Right forelimb (tissue), 1 donor: ENCODE measurements around the gene FOXJ1.

Experiments used
- DNase-seq: peaks from one replicate; pipeline ENCODE4 v3.0.0-alpha.2; 2018

Gene FOXJ1

GRCh38 chr17:76159157-76159556, 18.1 kb upstream of the FOXJ1 start:
- no peak for DNase-seq

- no peak for DNase-seq
Measured at GRCh38 chr17:76157759-76158158, 16.7 kb upstream of the FOXJ1 start.

DNA sequence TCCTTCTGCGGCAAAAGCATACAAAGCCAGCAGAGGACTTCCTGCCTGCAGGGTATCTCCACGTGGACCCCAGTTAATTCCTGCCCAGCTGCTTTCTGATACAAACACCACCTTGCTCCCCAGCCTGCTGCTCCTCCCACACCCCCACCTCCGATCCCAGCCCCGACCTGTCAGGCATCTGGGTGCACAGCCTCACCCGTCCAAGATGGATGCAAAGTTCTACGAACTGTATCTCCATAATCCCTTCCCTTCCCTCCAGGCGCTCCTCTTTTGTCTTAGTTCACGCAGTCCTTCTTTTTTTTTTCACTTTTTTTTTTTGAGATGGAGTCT, 15.6 kb upstream of the FOXJ1 start:
- DNase-seq: no peak

DNA sequence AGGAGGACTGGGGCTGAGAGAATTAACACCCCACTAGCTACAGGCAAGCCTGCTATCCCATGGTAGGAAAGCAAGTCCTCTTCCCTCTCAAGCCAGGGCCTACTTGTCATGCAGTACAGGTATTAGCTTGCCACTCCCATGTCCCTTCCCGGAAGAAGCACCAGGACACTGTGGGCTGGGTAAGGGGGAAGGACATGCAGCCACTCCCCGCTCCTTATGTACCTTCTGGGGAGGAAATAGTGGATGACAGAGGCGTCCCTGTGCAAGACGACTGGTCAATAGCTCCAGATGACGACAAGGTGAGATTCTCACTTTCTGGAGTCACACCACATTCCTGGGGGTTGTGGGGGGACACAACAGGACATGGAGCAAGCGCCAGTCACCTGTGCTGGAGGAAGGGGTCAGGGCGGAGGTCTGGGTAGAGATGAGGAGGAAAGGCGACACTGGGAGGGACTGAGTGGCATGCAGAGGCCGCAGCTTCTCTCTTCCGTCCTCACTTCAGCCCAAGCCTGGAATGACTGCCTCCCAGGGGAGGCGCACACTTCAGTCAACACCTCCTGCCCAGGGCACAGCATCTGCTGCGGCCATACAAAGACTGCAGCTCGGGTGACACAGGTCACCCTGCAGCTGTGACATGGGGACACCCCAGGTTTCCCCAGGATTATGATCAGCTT, 15.1 kb upstream of the FOXJ1 start:
- DNase-seq: no peak

- no peak for DNase-seq
Measured at GRCh38 chr17:76154936-76155845, 14.1 kb upstream of the FOXJ1 start.

DNA sequence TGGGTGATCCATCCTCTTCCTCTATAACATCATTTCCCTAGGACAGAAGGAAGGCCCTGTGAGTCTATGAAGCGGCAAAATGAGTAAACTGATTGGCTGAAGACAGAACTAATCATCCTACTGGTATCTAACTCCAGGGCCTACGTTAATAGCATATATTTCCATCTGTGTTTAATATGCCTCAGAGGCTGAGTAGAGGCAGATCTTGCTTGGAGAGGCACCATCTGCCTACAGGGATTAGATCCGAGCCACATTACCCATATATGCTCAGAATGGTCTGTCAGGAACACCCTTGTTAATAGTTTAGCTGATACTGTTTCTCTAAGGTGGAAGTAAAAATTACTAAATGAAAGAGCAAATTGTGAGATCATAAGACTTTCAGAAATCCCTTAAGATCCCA, 13.2 kb upstream of the FOXJ1 start:
- no peak for DNase-seq

DNA sequence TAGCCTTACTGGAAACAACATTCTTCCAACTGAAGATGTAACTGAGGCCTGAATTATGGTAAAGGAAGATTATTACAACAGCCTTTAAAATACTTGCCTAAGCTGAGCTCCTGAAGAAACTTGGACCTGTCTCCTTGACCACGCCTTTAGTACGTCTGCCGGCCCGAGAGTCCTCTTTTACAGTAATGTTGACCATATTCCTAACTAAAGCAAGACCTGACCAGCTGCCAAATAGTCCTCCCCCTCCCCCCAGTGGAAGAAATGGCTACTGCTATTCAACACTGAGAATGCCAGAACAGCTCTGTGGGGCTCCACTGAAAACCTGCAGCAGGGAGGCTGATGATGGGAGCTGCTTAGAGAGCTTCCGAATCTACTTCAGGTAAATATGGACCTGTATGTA, 12.6 kb upstream of the FOXJ1 start:
- no peak for DNase-seq

- no peak for DNase-seq
Measured at GRCh38 chr17:76153202-76153601, 12.2 kb upstream of the FOXJ1 start.

- DNase-seq: no peak
Measured at GRCh38 chr17:76152591-76152990, 11.5 kb upstream of the FOXJ1 start.

- DNase-seq: no peak
Measured at GRCh38 chr17:76151896-76152454, 10.9 kb upstream of the FOXJ1 start.

DNA sequence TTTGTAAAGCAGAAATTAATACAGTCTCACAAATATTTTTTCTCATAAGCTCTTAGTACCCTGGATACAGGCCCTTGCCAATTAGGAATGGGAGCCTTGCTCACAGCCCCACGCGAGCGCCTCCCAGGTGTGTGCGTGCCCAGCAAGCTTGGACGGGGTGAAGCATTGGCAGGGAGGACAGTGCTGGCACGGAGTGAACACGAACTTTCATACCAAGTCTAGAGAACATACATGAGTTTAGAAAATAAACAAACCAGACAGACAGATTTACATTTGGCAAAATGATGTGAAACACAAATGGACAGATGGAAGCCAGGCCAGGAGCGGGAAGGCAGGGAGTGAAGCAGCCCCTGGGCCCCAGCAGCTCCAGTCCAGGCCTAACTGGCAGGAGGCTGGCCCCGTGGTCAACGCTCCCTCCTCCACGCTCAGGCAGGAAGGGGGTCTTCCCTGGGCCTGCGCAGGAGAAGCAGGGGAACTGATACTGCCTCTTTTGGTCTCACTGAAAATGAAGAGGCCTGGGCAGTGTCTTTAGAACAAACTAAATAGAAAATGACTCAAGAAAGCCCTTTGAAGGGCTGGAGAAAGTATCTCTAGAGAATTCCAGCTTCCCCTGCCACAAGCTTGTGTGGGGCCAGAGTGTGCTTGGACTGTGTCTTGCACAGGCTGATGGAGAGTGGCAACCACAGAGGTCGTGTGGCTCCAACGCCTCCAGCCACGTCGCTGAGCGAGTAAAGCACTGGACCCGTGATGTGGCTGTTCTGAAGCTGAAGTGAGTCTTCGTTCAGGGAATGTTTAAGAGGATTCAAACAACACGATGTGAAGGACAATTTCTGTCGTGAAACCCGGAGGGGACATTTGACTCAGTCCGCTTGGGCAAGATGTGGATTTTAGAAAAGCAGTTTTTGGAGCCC, 9.9 kb upstream of the FOXJ1 start:
- DNase-seq: no peak

- no peak for DNase-seq
Measured at GRCh38 chr17:76149214-76149613, 8.2 kb upstream of the FOXJ1 start.

- DNase-seq: no peak
Measured at GRCh38 chr17:76148015-76148326, 6.9 kb upstream of the FOXJ1 start.

DNA sequence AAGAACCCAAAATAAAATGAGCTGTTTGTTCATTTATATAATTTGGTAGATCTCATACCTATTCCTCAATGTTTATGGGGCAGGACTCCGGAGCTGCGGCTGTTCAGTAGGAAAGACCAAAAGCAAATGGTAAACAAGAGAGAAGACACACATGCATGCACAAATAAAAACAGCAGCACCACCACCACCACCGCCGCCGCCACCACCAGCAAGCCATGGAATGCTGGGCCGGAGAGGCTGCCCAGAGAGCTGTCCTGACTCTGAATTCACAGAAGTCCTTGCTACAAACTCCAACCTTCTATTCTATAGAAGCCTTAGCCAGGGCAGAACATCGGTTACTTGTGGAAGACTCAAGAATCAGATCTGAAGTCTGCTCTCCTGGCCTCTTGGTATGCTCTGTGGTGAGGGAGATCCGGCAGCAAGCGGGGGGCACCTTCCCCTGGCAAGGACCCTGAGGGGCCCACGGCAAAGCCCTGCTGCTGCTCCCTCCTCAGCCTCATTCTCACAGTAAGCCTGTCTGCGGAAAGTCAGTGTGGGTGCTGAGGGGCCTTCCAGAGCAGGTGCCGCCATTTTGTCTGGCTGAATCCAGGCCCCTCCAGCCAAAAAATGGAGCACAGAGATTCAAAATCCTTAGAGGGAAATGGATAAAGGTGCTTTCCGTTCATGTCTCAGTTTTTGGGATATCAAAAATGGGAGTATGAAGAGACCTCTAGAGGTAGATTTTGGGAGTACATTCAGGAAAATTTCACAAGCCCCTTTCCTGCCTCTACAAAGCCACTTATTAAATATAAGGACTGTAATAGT, 6.4 kb upstream of the FOXJ1 start:
- no peak for DNase-seq

- no peak for DNase-seq
Measured at GRCh38 chr17:76146053-76146851, 5.2 kb upstream of the FOXJ1 start.

DNA sequence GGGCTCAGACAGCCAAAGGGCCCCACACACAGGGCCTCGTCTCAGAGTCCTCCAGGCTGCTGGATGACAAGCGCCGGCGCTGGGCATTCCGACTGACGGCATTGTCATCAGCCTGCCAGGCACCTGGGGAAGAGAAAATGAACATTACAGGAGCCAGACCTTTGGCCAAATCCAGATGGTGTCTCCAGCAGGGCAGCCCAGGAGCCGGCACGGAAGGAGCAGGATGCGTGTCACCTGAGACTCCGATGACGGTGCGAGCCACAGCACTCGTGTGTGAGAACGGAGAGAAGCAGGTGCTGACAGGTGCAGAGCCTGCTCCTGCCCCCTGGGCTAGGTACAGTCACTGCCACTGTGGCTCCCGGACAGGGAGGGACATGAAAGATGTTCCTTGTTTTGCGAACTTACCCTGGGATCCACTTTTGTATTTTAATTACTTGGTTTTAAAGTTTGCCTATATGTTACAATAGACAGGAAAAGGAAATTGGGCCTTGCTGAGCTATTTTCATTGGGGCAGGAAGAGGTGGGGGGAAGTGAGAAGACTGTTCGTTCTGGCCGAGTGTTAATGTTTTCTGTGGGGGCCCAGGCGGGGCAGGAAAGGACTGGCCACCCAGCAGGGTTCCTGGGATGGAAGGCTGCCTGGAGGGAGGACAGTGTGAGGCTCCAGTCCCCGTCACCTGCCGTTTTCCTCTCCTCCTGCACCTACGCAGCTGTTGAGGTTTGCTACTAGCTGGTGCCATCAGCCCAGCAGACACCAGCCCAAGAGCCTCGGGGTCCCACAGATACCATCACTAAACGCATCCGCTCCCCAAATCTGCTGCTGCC, 4.4 kb upstream of the FOXJ1 start:
- DNase-seq: peak; percentile 40

GRCh38 chr17:76142585-76143041, 1.6 kb upstream of the FOXJ1 start:
- peak; percentile 19 for DNase-seq

DNA sequence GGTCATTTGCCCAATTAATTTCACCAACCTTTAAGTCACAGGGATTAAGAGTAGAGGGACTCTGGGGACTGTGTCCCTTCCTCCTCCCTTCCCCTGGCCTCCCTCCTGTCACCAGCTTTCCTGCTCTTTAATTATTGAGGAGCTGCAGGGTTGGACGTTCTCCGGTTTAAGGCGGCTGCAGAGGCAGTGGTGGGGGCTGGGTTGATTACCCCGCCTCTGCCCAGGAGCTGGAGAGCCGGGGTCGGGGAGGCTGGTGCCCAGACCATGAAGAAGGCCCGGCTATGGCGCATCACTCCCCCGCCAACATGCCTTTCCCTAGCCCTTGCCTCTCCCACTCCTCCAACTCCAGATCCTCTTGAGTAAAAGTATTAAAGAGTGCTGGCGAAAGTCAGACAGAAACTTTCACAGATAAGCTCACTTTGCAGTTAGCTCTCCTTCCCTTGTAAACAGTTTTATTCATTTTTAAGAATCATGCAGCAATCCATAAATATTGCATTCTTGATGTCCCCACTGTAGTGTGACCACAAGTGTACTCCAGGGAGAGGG, 1.1 kb upstream of the FOXJ1 start:
- no peak for DNase-seq

DNA sequence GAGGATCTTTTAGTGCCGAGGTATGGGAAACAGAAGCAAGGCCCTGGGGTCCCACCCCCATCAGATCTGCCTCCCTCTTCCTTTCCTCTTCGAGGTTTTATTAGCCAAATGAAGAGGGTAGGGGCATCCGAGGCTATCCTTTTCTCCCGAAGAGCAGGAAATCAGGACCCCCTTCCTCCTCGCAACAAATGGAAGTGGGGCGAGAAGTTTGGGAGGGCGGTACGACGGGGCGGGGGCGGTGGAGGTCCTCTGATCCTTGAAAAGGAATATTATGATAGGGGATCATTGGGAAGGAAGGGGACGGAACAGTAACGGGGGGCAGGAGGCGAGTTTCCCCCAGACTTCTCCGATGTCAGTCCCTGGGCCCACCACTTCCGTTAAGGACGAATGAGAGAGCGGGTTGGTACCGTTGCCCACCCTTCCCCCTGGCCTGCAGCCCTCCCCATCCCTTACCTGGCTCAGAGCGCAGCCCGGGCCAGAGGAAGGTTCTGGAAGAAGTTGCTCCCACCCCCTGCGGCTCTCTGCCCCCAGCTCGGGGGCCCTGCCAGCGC, 309 bp downstream of the FOXJ1 start:
- DNase-seq: no peak
